ENCODE data around the gene PTGFRN. TPM values are rescaled to one million over a fixed set of nuclear protein-coding genes. Genes with fewer than 3 reads are reported as not detected.

The PTGFRN gene
- total RNA-seq, 1 experiment from 2014 or later = 60.6 TPM

DNA sequence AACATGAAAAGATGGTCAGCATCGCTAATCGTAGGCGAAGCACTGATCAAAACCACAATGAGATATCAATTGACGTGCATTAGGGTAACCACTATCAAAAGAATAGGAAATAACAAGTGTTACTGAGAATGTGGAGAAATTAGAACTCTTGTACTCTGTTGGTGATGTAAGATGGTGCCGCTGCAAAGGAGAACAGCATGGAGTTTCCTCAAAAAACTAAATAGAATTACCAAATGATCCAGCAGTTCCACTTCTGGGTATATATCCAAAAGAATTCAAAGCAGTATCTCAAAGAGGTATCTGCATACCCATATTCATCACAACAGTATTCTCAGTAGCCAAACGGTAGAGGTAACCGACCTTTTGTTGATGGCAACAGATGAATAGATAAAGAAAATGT, 83.6 kb downstream of the PTGFRN start:
- Histone ChIP-seq H3K27ac (ENCODE audit: low read depth, low read length) (no peak overlapping the region), H4K20me1 (ENCODE audit: insufficient read depth) (no peaks in the 10 kb centered on the region), H3K4me2 (ENCODE audit: low read length) (no peak overlapping the region), H2AFZ (ENCODE audit: low read depth, low read length, poor library complexity, severe bottlenecking) (no peak overlapping the region), H3K9ac (ENCODE audit: low read length) (no peak overlapping the region), H3K27me3 (ENCODE audit: insufficient read depth, low read length) (no peaks in the 10 kb centered on the region), H3K79me2 (ENCODE audit: insufficient read depth, low read length) (no peaks in the 10 kb centered on the region), H3K36me3 (ENCODE audit: control insufficient read depth in 1 of 2, insufficient read depth in 2 of 2, low read length in 2 of 2) (no peaks in the 10 kb centered on the region; a peak in 1 of 4 replicates), H3K4me1 (ENCODE audit: control insufficient read depth in 1 of 2, insufficient read depth in 2 of 2, low read length in 2 of 2) (no peaks in the 10 kb centered on the region), H3K9me2 (ENCODE audit: insufficient read depth) (no peaks in the 10 kb centered on the region), H3K4me3 (replicated peaks in 1 of 2; ENCODE audit: low read depth in 1 of 2, low read length in 2 of 2) (no peak overlapping the region), H3K9me3 (ENCODE audit: control insufficient read depth in 1 of 2, insufficient read depth in 1 of 2, low read depth in 1 of 2, low read length in 2 of 2) (no peaks in the 10 kb centered on the region)
- BruUV-seq (replicated peaks) = no TSS peak
- intact Hi-C loops (cut with micrococcal nuclease) = no loop called here
- TF ChIP-seq CEBPB (IDR thresholded peaks at IDR 0.05; ENCODE audit: low read depth) = no peak
- no peak for TF ChIP-seq JUND (IDR thresholded peaks at IDR 0.05)
- no peak for TF ChIP-seq POLR2A (IDR thresholded peaks at IDR 0.05; ENCODE audit: borderline replicate concordance, extremely low read depth, insufficient read depth, insufficient read length)
- no peak for TF ChIP-seq SRF (IDR thresholded peaks at IDR 0.05; ENCODE audit: low read depth)
- no peak for TF ChIP-seq ZBTB33 (IDR thresholded peaks at IDR 0.05; ENCODE audit: extremely low read depth, insufficient replicate concordance, low read length)
- TF ChIP-seq, protein P1, sequence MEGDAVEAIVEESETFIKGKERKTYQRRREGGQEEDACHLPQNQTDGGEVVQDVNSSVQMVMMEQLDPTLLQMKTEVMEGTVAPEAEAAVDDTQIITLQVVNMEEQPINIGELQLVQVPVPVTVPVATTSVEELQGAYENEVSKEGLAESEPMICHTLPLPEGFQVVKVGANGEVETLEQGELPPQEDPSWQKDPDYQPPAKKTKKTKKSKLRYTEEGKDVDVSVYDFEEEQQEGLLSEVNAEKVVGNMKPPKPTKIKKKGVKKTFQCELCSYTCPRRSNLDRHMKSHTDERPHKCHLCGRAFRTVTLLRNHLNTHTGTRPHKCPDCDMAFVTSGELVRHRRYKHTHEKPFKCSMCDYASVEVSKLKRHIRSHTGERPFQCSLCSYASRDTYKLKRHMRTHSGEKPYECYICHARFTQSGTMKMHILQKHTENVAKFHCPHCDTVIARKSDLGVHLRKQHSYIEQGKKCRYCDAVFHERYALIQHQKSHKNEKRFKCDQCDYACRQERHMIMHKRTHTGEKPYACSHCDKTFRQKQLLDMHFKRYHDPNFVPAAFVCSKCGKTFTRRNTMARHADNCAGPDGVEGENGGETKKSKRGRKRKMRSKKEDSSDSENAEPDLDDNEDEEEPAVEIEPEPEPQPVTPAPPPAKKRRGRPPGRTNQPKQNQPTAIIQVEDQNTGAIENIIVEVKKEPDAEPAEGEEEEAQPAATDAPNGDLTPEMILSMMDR (IDR thresholded peaks at IDR 0.05 in 2 of 3, conservative IDR thresholded peaks at IDR 0.05 in 1 of 3; ENCODE audit: borderline replicate concordance in 1 of 3, insufficient read depth in 1 of 3, low read depth in 2 of 3, low read length in 2 of 3) = no peak
- no peak for TF ChIP-seq YY1 (IDR thresholded peaks at IDR 0.05; ENCODE audit: extremely low read depth, insufficient replicate concordance, low read depth, low read length)
- TF ChIP-seq ZNF274 (IDR thresholded peaks at IDR 0.05; ENCODE audit: low read depth, low read length) = no peak
- TF ChIP-seq EGR1 (IDR thresholded peaks at IDR 0.05; ENCODE audit: low read depth) = no peak
- no peak for TF ChIP-seq ZFX (IDR thresholded peaks at IDR 0.05)
- no peak for TF ChIP-seq SIN3A (IDR thresholded peaks at IDR 0.05; ENCODE audit: low read depth)
- TF ChIP-seq CBX3 (IDR thresholded peaks at IDR 0.05; ENCODE audit: low read depth) = no peak
- TF ChIP-seq EZH2phosphoT487 (IDR thresholded peaks at IDR 0.05; ENCODE audit: borderline replicate concordance) = no peak
- TF ChIP-seq ATF3 (IDR thresholded peaks at IDR 0.05) = no peak
- no peak for ATAC-seq
- ChIA-PET POLR2A (no interaction called here), CTCF (no interaction called here), RAD21 (ENCODE audit: low non-redundant PET in 1 of 2, low total read pairs in 2 of 2, uncharacterized antibody in 2 of 2, unreplicated experiment in 2 of 2) (no interaction called here)
- DNase-seq (ENCODE audit: low read depth, low spot score) = no peak

Data from HCT116 (cell line).